SK-N-SH (cell line): Measurements from ENCODE around the gene RPH3AL. TPM values are rescaled to one million over a fixed set of nuclear protein-coding genes. Genes with fewer than 3 reads are reported as not detected.

Experiments
- CTCF ChIA-PET: fragments of 300-600, 350-600 bp; formaldehyde crosslinking; extraction: SDS; loops from one replicate; lab custom pipeline; 2021; lab: Yijun Ruan, JAX
- POLR2A ChIA-PET: fragments of 350-600 bp; sonication (Branson Sonifier 250); formaldehyde crosslinking; extraction: SDS; loops from one replicate; lab custom pipeline; 2020; ENCODE audit warnings: antibody characterized with exemption, inconsistent platforms; lab: Yijun Ruan, JAX
- DNase-seq: peaks from one replicate; pipeline ENCODE4 v3.0.0; 2012
- H2AFZ ChIP-seq: fragments of 200-600 bp; sonication (generic); 2 replicates; pipeline ENCODE4 v1.8.1; 2016; ENCODE audit warnings: antibody characterized with exemption, mild to moderate bottlenecking, low read depth
- H3F3A ChIP-seq: fragments of 200-600 bp; sonication (generic); replicated peaks from 2 replicates; pipeline ENCODE3; 2016; ENCODE audit warnings: antibody characterized with exemption, mild to moderate bottlenecking; ENCODE audit not compliant: insufficient read depth
- H3K27ac ChIP-seq, 2 experiments: fragments of 200-500 bp in 1 of 2; fragments of 200-600 bp in 1 of 2; sonication (Bioruptor generic) in 1 of 2; sonication (generic), shearing (Covaris generic) in 1 of 2; 2 replicates each; pipeline versions ENCODE4 v1.5.1 to v1.6.1; 2014 to 2016; ENCODE audit warnings: low read depth in 2 of 2, inconsistent platforms in 1 of 2, low read length in 1 of 2, mild to moderate bottlenecking in 1 of 2, mixed read lengths in 1 of 2
- H3K27me3 ChIP-seq: fragments of 200-600 bp; sonication (generic), shearing (Covaris generic); 2 replicates; pipeline ENCODE4 v1.6.1; 2016; ENCODE audit warnings: mixed run types; ENCODE audit not compliant: insufficient read depth
- H3K36me3 ChIP-seq, 2 experiments: fragments of 200-500 bp in 1 of 2; fragments of 200-600 bp in 1 of 2; sonication (Bioruptor generic) in 1 of 2; sonication (generic) in 1 of 2; replicated peaks in 1 of 2; 2 replicates each; pipeline versions ENCODE3 to v1.5.1; 2014 to 2016; ENCODE audit warnings: low read length in 1 of 2, mild to moderate bottlenecking in 1 of 2; ENCODE audit not compliant: insufficient read depth in 2 of 2, control insufficient read depth in 1 of 2
- H3K4me1 ChIP-seq, 2 experiments: fragments of 200-500 bp in 1 of 2; fragments of 200-600 bp in 1 of 2; sonication (Bioruptor generic) in 1 of 2; sonication (generic), shearing (Covaris generic) in 1 of 2; 2 replicates each; pipeline versions ENCODE4 v1.5.1 to v1.6.1; 2014 to 2016; ENCODE audit warnings: low read depth in 1 of 2, low read length in 1 of 2, mixed run types in 1 of 2; ENCODE audit not compliant: insufficient read depth in 2 of 2, control insufficient read depth in 1 of 2
- H3K4me2 ChIP-seq: fragments of 200-600 bp; sonication (generic), shearing (Covaris generic); 2 replicates; pipeline ENCODE4 v1.6.1; 2017; ENCODE audit warnings: mixed run types
- H3K4me3 ChIP-seq, 2 experiments: fragments of 200-500 bp in 1 of 2; fragments of 200-600 bp in 1 of 2; sonication (Bioruptor generic) in 1 of 2; sonication (generic), shearing (Covaris generic) in 1 of 2; 2 replicates each; pipeline versions ENCODE4 v1.5.1 to v1.8.1; 2014 to 2016; ENCODE audit warnings: low read depth in 2 of 2, inconsistent platforms in 1 of 2, low read length in 1 of 2, mild to moderate bottlenecking in 1 of 2, mixed read lengths in 1 of 2, moderate library complexity in 1 of 2
- H3K79me2 ChIP-seq: fragments of 200-600 bp; sonication (generic); 2 replicates; pipeline ENCODE4 v1.8.1; 2017; ENCODE audit warnings: mild to moderate bottlenecking; ENCODE audit not compliant: insufficient read depth
- H3K9ac ChIP-seq: fragments of 200-600 bp; sonication (generic); 2 replicates; pipeline ENCODE4 v1.6.1; 2017; ENCODE audit warnings: mixed run types
- H3K9me2 ChIP-seq: fragments of 200-600 bp; sonication (generic); 2 replicates; pipeline ENCODE4 v1.6.1; 2017; ENCODE audit warnings: mixed run types
- H3K9me3 ChIP-seq: fragments of 200-600 bp; sonication (generic); 2 replicates; pipeline ENCODE4 v1.6.1; 2017; ENCODE audit warnings: mixed run types, mild to moderate bottlenecking, moderate library complexity
- H4K20me1 ChIP-seq: fragments of 200-600 bp; sonication (generic); 2 replicates; pipeline ENCODE4 v1.6.1; 2017; ENCODE audit warnings: mild to moderate bottlenecking, mixed run types; ENCODE audit not compliant: insufficient read depth
- GABPA ChIP-seq: IDR thresholded peaks from 2 replicates; pipeline ENCODE4 v1.4.0; 2012; ENCODE audit warnings: low read depth, mild to moderate bottlenecking
- JUND ChIP-seq: IDR thresholded peaks from 2 replicates; pipeline ENCODE4 v1.4.0; 2012
- NFIC ChIP-seq: IDR thresholded peaks from 2 replicates; pipeline ENCODE4 v1.4.0; 2012; ENCODE audit warnings: borderline replicate concordance
- POLR2AphosphoS5 ChIP-seq: IDR thresholded peaks from 2 replicates; pipeline ENCODE4 v1.6.1; 2012; ENCODE audit warnings: low read depth, low read length
- YY1 ChIP-seq: IDR thresholded peaks from 2 replicates; pipeline ENCODE4 v1.4.0; 2012; ENCODE audit warnings: low read depth, mild to moderate bottlenecking
- WGBS: methylation state at CpG from one replicate; pipeline ENCODE4 v1.1.6; 2017; ENCODE audit warnings: low lambda C conversion rate; 5-methylcytosine and 5-hydroxymethylcytosine counted together
- polyA plus RNA-seq, 3 experiments: library from polyadenylated mRNA; depleted of rRNA; stranded (reverse); fragments of >200 nt; gene quantifications; 2 replicates each; pipeline ENCODE4 v1.2.3, GENCODE V29; 2012
- TF ChIP-seq, protein P1 (sequence below): fragments of 150-350 bp; IDR thresholded peaks from 2 replicates; pipeline ENCODE4 v1.6.1; 2016; ENCODE audit warnings: mild to moderate bottlenecking, low read depth, low read length
- TF ChIP-seq, protein P2 (sequence below): IDR thresholded peaks from 2 replicates; pipeline ENCODE4 v1.4.0; 2012; ENCODE audit warnings: low read depth

RPH3AL gene
- polyA plus RNA-seq, 1 of the 3 experiments (the other 2 are of a cell fraction) = 2.9 TPM

DNA sequence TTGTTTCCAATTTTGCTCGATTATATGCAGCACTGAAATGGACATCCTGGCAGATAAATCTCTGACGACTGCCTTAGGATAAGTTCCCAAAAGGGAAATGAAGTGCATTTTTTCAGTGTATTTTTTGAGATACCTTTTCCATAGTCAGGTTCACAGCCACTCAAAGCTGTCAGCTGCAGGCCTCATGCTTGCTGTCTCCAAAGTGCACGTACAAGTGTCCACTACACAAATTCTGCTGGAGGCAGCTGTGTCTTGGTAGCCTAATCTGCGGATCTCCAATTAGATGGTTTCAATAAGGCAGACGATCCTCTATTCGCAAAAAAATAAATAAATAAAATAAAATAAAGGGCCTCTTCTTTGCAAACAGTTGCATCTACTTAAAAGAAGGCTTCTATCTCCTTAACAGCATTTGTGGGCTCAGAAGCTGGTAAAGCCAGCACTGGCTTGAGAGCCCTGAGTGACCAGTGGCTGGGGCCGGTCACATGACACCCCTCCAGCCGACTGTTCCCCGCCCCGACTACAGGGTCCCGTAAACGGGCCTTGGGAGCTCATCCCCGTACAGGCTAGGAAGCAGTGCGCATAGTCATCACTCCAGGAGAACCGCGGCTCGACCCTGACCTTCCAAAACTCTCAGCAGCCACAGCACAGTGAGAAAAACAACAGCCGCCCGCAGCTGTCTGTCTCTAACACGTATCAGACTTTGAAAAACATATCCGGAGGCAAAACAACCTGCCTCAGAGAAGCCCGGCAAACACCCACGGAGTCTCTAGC, 18.8 kb downstream of the RPH3AL start:
- ChIA-PET POLR2A (no interaction called here), CTCF (no interaction called here)
- Histone ChIP-seq H3K4me2 (no peak overlapping the region), H3K27me3 (no peaks in the 10 kb centered on the region), H3K9ac (no peak overlapping the region), H3K9me3 (no peaks in the 10 kb centered on the region), H3K4me1 (peaks cover 0 to 8% of the 10 kb centered on the region in 2 experiments; a peak in 1 of 4 replicates), H3K79me2 (no peaks in the 10 kb centered on the region), H3K9me2 (no peaks in the 10 kb centered on the region), H3K36me3 (no peaks in the 10 kb centered on the region), H2AFZ (no peak overlapping the region), H3K4me3 (no peak overlapping the region), H4K20me1 (no peaks in the 10 kb centered on the region), H3F3A (no peaks in the 10 kb centered on the region), H3K27ac (no peak overlapping the region)
- TF ChIP-seq NFIC (no peak), POLR2AphosphoS5 (no peak), JUND (no peak), GABPA (no peak)
- TF ChIP-seq, protein P1, sequence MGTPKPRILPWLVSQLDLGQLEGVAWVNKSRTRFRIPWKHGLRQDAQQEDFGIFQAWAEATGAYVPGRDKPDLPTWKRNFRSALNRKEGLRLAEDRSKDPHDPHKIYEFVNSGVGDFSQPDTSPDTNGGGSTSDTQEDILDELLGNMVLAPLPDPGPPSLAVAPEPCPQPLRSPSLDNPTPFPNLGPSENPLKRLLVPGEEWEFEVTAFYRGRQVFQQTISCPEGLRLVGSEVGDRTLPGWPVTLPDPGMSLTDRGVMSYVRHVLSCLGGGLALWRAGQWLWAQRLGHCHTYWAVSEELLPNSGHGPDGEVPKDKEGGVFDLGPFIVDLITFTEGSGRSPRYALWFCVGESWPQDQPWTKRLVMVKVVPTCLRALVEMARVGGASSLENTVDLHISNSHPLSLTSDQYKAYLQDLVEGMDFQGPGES = no peak
- TF ChIP-seq, protein P2, sequence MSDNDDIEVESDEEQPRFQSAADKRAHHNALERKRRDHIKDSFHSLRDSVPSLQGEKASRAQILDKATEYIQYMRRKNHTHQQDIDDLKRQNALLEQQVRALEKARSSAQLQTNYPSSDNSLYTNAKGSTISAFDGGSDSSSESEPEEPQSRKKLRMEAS = no peak
- WGBS = 74% methylated on average over 22 of the region's 23 CpGs
- DNase-seq = peak; percentile 87

DNA sequence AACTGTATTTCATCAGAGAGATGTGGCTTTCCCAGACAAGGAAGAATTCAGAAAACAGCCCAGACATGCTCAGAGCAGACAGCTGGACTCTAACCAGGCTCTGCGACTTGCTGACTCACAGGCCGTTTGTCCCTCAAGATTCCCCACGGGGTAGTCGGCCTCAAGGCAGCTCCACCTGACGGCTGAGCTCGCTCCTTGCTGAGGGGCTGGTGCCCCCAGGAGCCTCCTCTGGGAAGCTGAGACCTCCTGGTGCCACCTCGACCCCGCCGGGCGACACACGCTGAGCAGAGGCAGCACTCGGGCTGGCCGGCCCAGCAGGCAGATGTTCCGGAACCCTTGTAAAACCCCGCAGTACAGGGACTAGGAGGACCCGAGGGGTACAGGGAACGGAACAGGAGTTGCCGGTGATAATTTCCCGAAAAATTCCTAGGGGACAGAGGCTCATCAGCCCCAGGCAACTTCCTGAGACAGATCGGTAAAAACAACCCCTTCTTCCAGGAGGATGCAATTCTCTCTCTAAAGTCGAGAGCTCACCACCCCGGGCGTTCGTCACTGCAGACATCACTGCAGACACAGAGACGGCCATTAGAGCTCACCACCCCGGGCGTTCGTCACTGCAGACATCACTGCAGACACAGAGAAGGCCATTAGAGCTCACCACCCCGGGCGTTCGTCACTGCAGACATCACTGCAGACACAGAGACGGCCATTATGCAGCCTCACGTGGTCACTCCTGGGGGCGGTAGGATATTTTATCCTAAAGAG, 19.9 kb downstream of the RPH3AL start:
- Histone ChIP-seq H3K27ac (no peak overlapping the region), H3F3A (no peaks in the 10 kb centered on the region), H3K9me3 (no peaks in the 10 kb centered on the region), H3K36me3 (no peaks in the 10 kb centered on the region), H2AFZ (no peak overlapping the region), H3K27me3 (no peaks in the 10 kb centered on the region), H3K4me3 (no peak overlapping the region), H3K4me1 (peaks cover 0 to 8% of the 10 kb centered on the region in 2 experiments; a peak in 1 of 4 replicates), H3K4me2 (no peak overlapping the region), H4K20me1 (no peaks in the 10 kb centered on the region), H3K9ac (no peak overlapping the region), H3K9me2 (no peaks in the 10 kb centered on the region), H3K79me2 (no peaks in the 10 kb centered on the region)
- CTCF ChIA-PET = no interaction called here
- no peak for DNase-seq
- WGBS = 85% methylated on average over 26 of the region's 34 CpGs
- no peak for TF ChIP-seq YY1
- POLR2A ChIA-PET = no interaction called here

DNA sequence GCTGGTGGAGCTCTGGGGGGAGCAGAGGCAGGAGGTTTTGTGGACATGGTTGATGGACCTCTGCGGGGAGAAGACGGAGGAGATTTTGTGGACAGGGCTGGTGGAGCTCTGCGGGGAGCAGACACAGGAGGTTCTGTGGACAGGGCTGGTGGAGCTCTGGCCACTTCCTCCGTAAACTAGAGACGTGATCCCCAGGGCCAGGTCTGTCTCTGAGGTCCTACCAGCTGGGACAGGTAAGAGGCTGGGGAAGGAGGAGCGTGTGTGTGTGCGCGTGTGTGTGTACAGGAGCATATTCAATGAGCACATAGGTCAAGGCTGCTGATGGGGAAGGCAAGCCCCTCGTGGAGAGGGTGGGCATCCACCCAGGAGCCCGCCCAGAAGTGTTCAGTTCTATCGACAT, 20.6 kb downstream of the RPH3AL start:
- TF ChIP-seq, protein P1 = no peak
- TF ChIP-seq, all 33 proteins: peak for 0
- CTCF ChIA-PET = no interaction called here
- Histone ChIP-seq H3K27ac (no peak overlapping the region), H3K36me3 (no peaks in the 10 kb centered on the region), H2AFZ (no peak overlapping the region), H3K4me1 (peaks cover 0 to 8% of the 10 kb centered on the region in 2 experiments; a peak in 1 of 4 replicates), H3K9ac (no peak overlapping the region), H3F3A (no peaks in the 10 kb centered on the region), H3K9me2 (no peaks in the 10 kb centered on the region), H3K4me3 (no peak overlapping the region), H3K27me3 (no peaks in the 10 kb centered on the region), H3K9me3 (no peaks in the 10 kb centered on the region), H3K4me2 (no peak overlapping the region), H3K79me2 (no peaks in the 10 kb centered on the region), H4K20me1 (no peaks in the 10 kb centered on the region)
- POLR2A ChIA-PET = no interaction called here
- 83% methylated on average over 11 of the region's 11 CpGs for WGBS
- DNase-seq = no peak
